ENCODE measurements around the gene METTL3.

Gene METTL3

DNA sequence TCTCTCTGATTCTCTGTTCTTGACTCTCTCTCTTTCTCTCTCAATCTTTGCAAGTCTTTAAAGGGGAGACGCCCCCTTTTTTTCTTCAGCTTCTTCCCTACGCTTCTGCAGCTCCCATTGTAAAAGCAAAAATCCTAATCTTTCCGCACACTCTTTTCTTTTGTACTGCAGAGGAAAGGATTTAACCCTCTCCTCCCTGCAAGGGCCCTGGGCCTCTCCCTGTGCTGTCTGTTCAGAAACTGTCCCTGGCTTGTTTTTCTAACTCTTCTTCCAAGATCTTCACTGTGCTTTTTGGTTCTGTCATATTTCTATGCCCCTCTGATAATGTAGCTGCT lies 25.9 kb upstream of the METTL3 start:
- no peak for TF ChIP-seq EZH2phosphoT487 (IDR thresholded peaks at IDR 0.05; ENCODE audit: borderline replicate concordance)
- TF ChIP-seq, protein P1, sequence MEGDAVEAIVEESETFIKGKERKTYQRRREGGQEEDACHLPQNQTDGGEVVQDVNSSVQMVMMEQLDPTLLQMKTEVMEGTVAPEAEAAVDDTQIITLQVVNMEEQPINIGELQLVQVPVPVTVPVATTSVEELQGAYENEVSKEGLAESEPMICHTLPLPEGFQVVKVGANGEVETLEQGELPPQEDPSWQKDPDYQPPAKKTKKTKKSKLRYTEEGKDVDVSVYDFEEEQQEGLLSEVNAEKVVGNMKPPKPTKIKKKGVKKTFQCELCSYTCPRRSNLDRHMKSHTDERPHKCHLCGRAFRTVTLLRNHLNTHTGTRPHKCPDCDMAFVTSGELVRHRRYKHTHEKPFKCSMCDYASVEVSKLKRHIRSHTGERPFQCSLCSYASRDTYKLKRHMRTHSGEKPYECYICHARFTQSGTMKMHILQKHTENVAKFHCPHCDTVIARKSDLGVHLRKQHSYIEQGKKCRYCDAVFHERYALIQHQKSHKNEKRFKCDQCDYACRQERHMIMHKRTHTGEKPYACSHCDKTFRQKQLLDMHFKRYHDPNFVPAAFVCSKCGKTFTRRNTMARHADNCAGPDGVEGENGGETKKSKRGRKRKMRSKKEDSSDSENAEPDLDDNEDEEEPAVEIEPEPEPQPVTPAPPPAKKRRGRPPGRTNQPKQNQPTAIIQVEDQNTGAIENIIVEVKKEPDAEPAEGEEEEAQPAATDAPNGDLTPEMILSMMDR (conservative IDR thresholded peaks at IDR 0.05; ENCODE audit: low read length) = no peak
- H3K4me3 ChIP-seq (ENCODE audit: low read length, poor library complexity, severe bottlenecking) = no peak overlapping the region

DNA sequence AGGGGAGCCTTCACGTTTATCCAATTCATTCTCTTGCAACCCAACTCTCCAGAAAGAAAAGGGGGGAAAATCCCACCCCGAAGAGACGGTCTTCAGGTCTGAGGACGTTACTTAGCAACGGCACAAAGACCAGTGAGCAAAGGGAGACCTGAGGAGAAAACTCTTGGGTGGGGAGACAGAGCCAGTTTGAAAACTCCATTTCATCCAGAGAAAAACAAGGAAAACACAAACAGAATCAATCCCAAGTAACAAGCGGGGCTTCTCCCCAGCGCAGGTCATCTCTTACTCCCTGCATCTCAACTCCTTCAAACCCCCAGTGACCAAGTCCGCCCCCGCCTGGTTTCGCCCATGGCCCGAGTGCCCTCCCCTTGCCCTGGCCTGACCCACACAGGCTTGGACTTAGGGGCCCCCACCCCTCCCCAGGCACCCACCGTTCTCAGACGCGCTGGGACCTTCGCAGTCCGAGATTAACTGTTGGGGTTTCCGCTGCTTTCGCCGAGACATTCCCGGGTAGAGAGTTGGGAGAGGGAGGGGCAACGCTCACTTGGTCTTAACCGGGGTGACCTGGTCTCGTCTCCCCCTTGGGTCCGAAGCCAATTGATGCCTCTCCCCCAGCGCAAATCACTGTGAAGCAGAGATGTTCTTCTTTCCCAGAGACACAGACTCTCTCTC lies 25.4 kb upstream of the METTL3 start:
- H3F3A ChIP-seq (ENCODE audit: low read depth) = no peaks in the 10 kb centered on the region
- H3K9me3 ChIP-seq (ENCODE audit: insufficient read depth, low read depth, low read length) = no peaks in the 10 kb centered on the region
- H3K9ac ChIP-seq (ENCODE audit: low read depth, low read length, poor library complexity, severe bottlenecking) = no peak overlapping the region
- no peaks in the 10 kb centered on the region for H3K9me2 ChIP-seq (replicated peaks; ENCODE audit: low read depth, low read length)
- H3K4me3 ChIP-seq (ENCODE audit: low read length, poor library complexity, severe bottlenecking) = no peak overlapping the region
- no peaks in the 10 kb centered on the region for H4K20me1 ChIP-seq (ENCODE audit: insufficient read depth, low read length, poor library complexity, severe bottlenecking)
- H2AFZ ChIP-seq (ENCODE audit: low read length) = 0 out of 2 replicates have a peak overlapping the region, but pooled peaks have one; percentile 17
- H3K4me2 ChIP-seq (ENCODE audit: low read depth, low read length, poor library complexity, severe bottlenecking) = no peak overlapping the region
- H3K4me1 ChIP-seq (ENCODE audit: insufficient read depth, low read length, poor library complexity, severe bottlenecking) = no peaks in the 10 kb centered on the region
- no peaks in the 10 kb centered on the region for H3K79me2 ChIP-seq (ENCODE audit: insufficient read depth, low read length)
- no peaks in the 10 kb centered on the region for H3K36me3 ChIP-seq (ENCODE audit: insufficient read depth, low read length)
- TF ChIP-seq EZH2phosphoT487 (IDR thresholded peaks at IDR 0.05; ENCODE audit: borderline replicate concordance) = no peak
- TF ChIP-seq, protein P1 (conservative IDR thresholded peaks at IDR 0.05; ENCODE audit: low read length) = no peak
- H3K27me3 ChIP-seq (ENCODE audit: insufficient read depth, low read length, poor library complexity, severe bottlenecking) = peaks cover 9% of the 10 kb centered on the region

More for the DNA sequence above, 25.9 kb upstream of the METTL3 start:
- H3K9ac ChIP-seq (ENCODE audit: low read depth, low read length, poor library complexity, severe bottlenecking) = no peak overlapping the region
- H3K9me2 ChIP-seq (replicated peaks; ENCODE audit: low read depth, low read length) = no peaks in the 10 kb centered on the region
- H3K9me3 ChIP-seq (ENCODE audit: insufficient read depth, low read depth, low read length) = no peaks in the 10 kb centered on the region
- no peaks in the 10 kb centered on the region for H3K4me1 ChIP-seq (ENCODE audit: insufficient read depth, low read length, poor library complexity, severe bottlenecking)
- no peak overlapping the region for H3K4me2 ChIP-seq (ENCODE audit: low read depth, low read length, poor library complexity, severe bottlenecking)
- no peaks in the 10 kb centered on the region for H3K36me3 ChIP-seq (ENCODE audit: insufficient read depth, low read length)
- H3K27me3 ChIP-seq (ENCODE audit: insufficient read depth, low read length, poor library complexity, severe bottlenecking) = peaks cover 9% of the 10 kb centered on the region
- no peaks in the 10 kb centered on the region for H4K20me1 ChIP-seq (ENCODE audit: insufficient read depth, low read length, poor library complexity, severe bottlenecking)
- no peaks in the 10 kb centered on the region for H3F3A ChIP-seq (ENCODE audit: low read depth)
- no peaks in the 10 kb centered on the region for H3K79me2 ChIP-seq (ENCODE audit: insufficient read depth, low read length)
- no peak overlapping the region for H2AFZ ChIP-seq (ENCODE audit: low read length)

DNA sequence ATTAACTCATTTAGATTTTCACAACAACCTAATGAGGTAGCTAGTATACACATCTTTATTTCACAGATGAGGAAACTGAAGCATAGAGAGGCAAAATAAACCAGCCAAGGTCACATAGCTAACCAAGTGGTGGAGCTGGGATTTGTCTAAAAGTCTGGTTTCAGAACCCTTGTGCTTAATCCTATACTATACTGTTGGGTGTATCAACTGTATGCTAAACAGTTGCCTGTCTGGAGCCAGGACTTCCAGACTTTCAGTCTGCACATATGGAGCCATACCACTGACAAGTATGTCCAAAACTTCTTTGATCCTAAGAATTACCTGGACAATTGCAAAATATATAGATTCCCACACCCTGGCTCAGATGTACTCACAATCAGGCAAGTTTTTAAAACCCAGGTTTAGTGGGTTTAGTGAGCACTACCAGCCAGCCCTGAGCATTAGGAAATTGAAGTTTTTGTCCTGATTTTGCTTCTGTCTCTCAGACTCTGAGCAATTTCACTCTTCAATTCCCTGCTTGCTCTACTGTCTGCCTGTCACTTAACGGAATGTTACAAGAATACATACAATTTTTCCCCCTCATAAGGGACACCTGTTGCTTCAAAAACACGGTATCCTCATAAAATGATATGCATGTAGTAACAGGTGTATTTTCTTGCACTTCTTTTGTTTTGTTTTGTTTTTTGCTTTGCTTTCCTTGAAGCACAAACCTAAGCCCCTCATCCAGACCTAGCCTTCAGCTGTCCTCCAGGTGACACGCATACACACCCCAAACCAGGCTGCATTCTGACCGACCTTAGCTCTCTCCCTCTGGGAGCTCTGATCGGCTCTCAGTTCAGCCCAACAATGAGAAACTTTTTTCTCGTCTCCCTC lies 24.6 kb upstream of the METTL3 start:
- Histone ChIP-seq H3K9ac (ENCODE audit: low read depth, low read length, poor library complexity, severe bottlenecking) (no peak overlapping the region), H3K79me2 (ENCODE audit: insufficient read depth, low read length) (no peaks in the 10 kb centered on the region), H4K20me1 (ENCODE audit: insufficient read depth, low read length, poor library complexity, severe bottlenecking) (no peaks in the 10 kb centered on the region), H3K4me1 (ENCODE audit: insufficient read depth, low read length, poor library complexity, severe bottlenecking) (no peaks in the 10 kb centered on the region), H3K4me3 (ENCODE audit: low read length, poor library complexity, severe bottlenecking) (no peak overlapping the region), H3K9me3 (ENCODE audit: insufficient read depth, low read depth, low read length) (no peaks in the 10 kb centered on the region), H3K9me2 (replicated peaks; ENCODE audit: low read depth, low read length) (no peaks in the 10 kb centered on the region), H3K27me3 (ENCODE audit: insufficient read depth, low read length, poor library complexity, severe bottlenecking) (peaks cover 9% of the 10 kb centered on the region), H3K4me2 (ENCODE audit: low read depth, low read length, poor library complexity, severe bottlenecking) (no peak overlapping the region), H3K36me3 (ENCODE audit: insufficient read depth, low read length) (no peaks in the 10 kb centered on the region), H3F3A (ENCODE audit: low read depth) (no peaks in the 10 kb centered on the region), H2AFZ (ENCODE audit: low read length) (0 out of 2 replicates have a peak overlapping the region, but pooled peaks have one; percentile 17)
- no peak for TF ChIP-seq EZH2phosphoT487 (IDR thresholded peaks at IDR 0.05; ENCODE audit: borderline replicate concordance)
- TF ChIP-seq, protein P1 (conservative IDR thresholded peaks at IDR 0.05; ENCODE audit: low read length) = no peak

Data from Loucy (cell line).